GM19035 (cell line): ENCODE data around the gene AGRN.
"Not testable (repeated sequence)": the region's sequence is repeated elsewhere in the genome, so short reads cannot be mapped to it uniquely, and the experiment has no call there.

Experiments
- ATAC-seq: cut with Tn5 transposase; IDR thresholded peaks from one replicate; pipeline ENCODE4 v1.9.1; 2021; ENCODE audit not compliant: unreplicated experiment

AGRN gene

GRCh38 chr1:1088801-1089680 is 69.1 kb downstream of the AGRN start:
- ATAC-seq = no peak

GRCh38 chr1:1089731-1090423 is 70.0 kb downstream of the AGRN start:
- ATAC-seq = no peak

GRCh38 chr1:1090424-1091343 is 70.8 kb downstream of the AGRN start:
- no peak for ATAC-seq

- no peak for ATAC-seq
These were observed 71.6 kb downstream of the AGRN start for GRCh38 chr1:1091344-1092148.

GRCh38 chr1:1092149-1092855 is 72.4 kb downstream of the AGRN start:
- ATAC-seq = no peak

- no peak for ATAC-seq
These were observed 73.1 kb downstream of the AGRN start for GRCh38 chr1:1092894-1093609.

- ATAC-seq = no peak
These were observed 73.7 kb downstream of the AGRN start for GRCh38 chr1:1093610-1093943.

GRCh38 chr1:1094981-1095380 is 75.1 kb downstream of the AGRN start:
- ATAC-seq = no peak

- ATAC-seq = not testable (repeated sequence)
These were observed 76.2 kb downstream of the AGRN start for GRCh38 chr1:1096136-1096535.

GRCh38 chr1:1098681-1099421 is 78.9 kb downstream of the AGRN start:
- ATAC-seq = no peak

- no peak for ATAC-seq
These were observed 79.7 kb downstream of the AGRN start for GRCh38 chr1:1099506-1100183.

- no peak for ATAC-seq
These were observed 80.4 kb downstream of the AGRN start for GRCh38 chr1:1100296-1100695.

GRCh38 chr1:1101503-1101902 is 81.6 kb downstream of the AGRN start:
- no peak for ATAC-seq

GRCh38 chr1:1104152-1104551 is 84.2 kb downstream of the AGRN start:
- ATAC-seq = not testable (repeated sequence)
